HepG2 (cell line): ENCODE data around the gene CAPN3. TPM values are rescaled to one million over a fixed set of nuclear protein-coding genes. Genes with fewer than 3 reads are reported as not detected.
A peak's percentile ranks its signal among the peaks of the same experiment; 100 is the strongest.

ENCODE experiments used
- DMAP1 ChIP-seq: IDR thresholded peaks from 2 replicates; pipeline ENCODE4 v1.6.1; 2016
- DR1 ChIP-seq: sonication (generic); formaldehyde crosslinking; IDR thresholded peaks from 2 replicates; pipeline ENCODE4 v1.8.0; 2021; ENCODE audit warnings: mild to moderate bottlenecking, missing genetic modification reagents, inconsistent platforms
- EP300 ChIP-seq, 3 experiments: sonication (generic) in 1 of 3; formaldehyde crosslinking in 1 of 3; IDR thresholded peaks; 2 replicates each; pipeline versions ENCODE4 v1.5.1 to v1.6.1; 2011 to 2020; ENCODE audit warnings: low read depth in 2 of 3, low read length in 2 of 3, borderline replicate concordance in 1 of 3, improper control_type of control experiment in 1 of 3, mild to moderate bottlenecking in 1 of 3, missing genetic modification reagents in 1 of 3, moderate library complexity in 1 of 3
- HNRNPLL ChIP-seq: fragments of 200-400 bp; formaldehyde crosslinking; IDR thresholded peaks from 2 replicates; pipeline ENCODE4 v1.6.1; 2017; ENCODE audit warnings: mild to moderate bottlenecking, low read depth, low read length; ENCODE audit not compliant: poor library complexity, severe bottlenecking
- KAT8 ChIP-seq: IDR thresholded peaks from 2 replicates; pipeline ENCODE4 v1.6.1; 2016; ENCODE audit warnings: missing genetic modification reagents, missing compliant biosample characterization
- NAIF1 ChIP-seq: sonication (generic); formaldehyde crosslinking; IDR thresholded peaks from 2 replicates; pipeline ENCODE4 v1.5.0; 2020; ENCODE audit warnings: mild to moderate bottlenecking, missing genetic modification reagents, borderline replicate concordance
- PAF1 ChIP-seq: IDR thresholded peaks from 2 replicates; pipeline ENCODE4 v1.6.1; 2016; ENCODE audit warnings: missing genetic modification reagents, missing compliant biosample characterization
- PHF5A ChIP-seq: IDR thresholded peaks from one replicate; pipeline ENCODE4 v1.6.1; 2018; ENCODE audit warnings: low read depth, missing genetic modification reagents; ENCODE audit not compliant: unreplicated experiment
- SMC3 ChIP-seq: IDR thresholded peaks from 2 replicates; pipeline ENCODE4 v1.6.1; 2011; ENCODE audit warnings: low read length, improper control_type of control experiment
- THAP11 ChIP-seq: IDR thresholded peaks from 2 replicates; pipeline ENCODE4 v1.6.1; 2016; ENCODE audit warnings: missing biosample characterization, missing genetic modification reagents
- polyA plus RNA-seq, 8 experiments: library from polyadenylated mRNA; depleted of rRNA in 3 of 8; stranded (reverse) in 7 of 8; unstranded in 1 of 8; fragments of >200 nt; fragmentation: Illumina TruSeq in 4 of 8; extraction: Trizol in 4 of 8; gene quantifications; 2 replicates each; pipeline versions ENCODE4 v1.2.1 to v1.2.3, GENCODE V29; 2011 to 2016; ENCODE audit warnings: low read depth in 4 of 8, missing spikeins in 1 of 8, mixed read lengths in 1 of 8; ENCODE audit not compliant: insufficient read depth in 1 of 8
- total RNA-seq, 5 experiments: library from RNA; depleted of rRNA; stranded (reverse); fragments of >200 nt; fragmentation: Illumina TruSeq; extraction: Trizol; gene quantifications; 2 replicates each; pipeline ENCODE4 v1.2.3, GENCODE V29; 2016; ENCODE audit warnings: low read depth in 1 of 5
- TF ChIP-seq, protein P1 (sequence below): IDR thresholded peaks from 2 replicates; pipeline ENCODE4 v1.6.1; 2016; ENCODE audit warnings: low read depth
- TF ChIP-seq, protein P2 (sequence below): sonication (generic); formaldehyde crosslinking; IDR thresholded peaks from 2 replicates; pipeline ENCODE4 v1.8.0; 2022; ENCODE audit warnings: missing genetic modification reagents, mild to moderate bottlenecking, moderate library complexity, borderline replicate concordance
- TF ChIP-seq, protein P3 (sequence below): IDR thresholded peaks from 2 replicates; pipeline ENCODE4 v1.6.1; 2016; ENCODE audit warnings: mild to moderate bottlenecking
- TF ChIP-seq, protein P4 (sequence below): sonication (generic); formaldehyde crosslinking; IDR thresholded peaks from 2 replicates; pipeline ENCODE4 v1.4.0; 2020; ENCODE audit warnings: missing genetic modification reagents
- TF ChIP-seq, protein P5 (sequence below): sonication (generic); formaldehyde crosslinking; IDR thresholded peaks from 2 replicates; pipeline ENCODE4 v1.5.1; 2020; ENCODE audit warnings: missing genetic modification reagents, mild to moderate bottlenecking, borderline replicate concordance

CAPN3 gene
- total and polyA plus RNA-seq, 2 of the 13 experiments (the other 11 are each of a cell fraction or from before 2014, with no cell fraction given): 1.3 to 4.6 TPM

DNA sequence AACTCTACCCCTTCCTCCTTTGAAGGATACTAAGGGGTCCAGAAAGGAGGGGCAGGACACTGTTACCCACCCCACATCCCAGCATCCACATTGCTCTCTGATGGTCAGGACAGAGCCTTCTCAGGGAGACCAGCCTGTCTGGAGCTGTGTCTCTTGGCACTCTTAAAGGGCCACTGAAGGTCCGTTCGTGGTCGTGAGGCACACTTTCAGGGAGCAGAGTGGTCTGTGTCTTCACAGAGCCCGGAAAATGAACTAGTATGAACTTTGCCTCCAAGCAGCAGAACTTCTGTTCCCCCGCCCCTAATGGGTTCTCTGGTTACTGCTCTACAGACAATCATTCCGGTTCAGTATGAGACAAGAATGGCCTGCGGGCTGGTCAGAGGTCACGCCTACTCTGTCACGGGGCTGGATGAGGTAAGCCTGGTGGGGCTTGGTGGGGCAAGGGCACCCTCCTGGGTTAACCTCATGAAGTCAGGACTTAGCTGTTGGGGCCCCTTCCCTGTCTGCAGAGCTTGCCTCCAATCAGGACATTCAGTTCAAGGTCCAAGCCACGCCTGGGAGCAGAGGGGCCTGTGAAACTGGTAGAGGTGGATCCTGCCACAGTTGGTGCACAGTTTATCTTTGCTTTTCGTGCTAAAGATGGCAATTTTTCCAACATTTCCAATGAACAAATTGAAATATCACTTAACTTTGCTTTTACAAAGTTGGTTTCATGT is 33.2 kb downstream of the CAPN3 start (continued):
- TF ChIP-seq, protein P1, sequence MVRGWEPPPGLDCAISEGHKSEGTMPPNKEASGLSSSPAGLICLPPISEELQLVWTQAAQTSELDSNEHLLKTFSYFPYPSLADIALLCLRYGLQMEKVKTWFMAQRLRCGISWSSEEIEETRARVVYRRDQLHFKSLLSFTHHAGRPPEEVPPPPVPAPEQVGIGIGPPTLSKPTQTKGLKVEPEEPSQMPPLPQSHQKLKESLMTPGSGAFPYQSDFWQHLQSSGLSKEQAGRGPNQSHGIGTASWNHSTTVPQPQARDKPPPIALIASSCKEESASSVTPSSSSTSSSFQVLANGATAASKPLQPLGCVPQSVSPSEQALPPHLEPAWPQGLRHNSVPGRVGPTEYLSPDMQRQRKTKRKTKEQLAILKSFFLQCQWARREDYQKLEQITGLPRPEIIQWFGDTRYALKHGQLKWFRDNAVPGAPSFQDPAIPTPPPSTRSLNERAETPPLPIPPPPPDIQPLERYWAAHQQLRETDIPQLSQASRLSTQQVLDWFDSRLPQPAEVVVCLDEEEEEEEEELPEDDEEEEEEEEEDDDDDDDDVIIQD (CRISPR knock-in tag): peak; percentile 27; the same call in 1 of the 2 replicates
- TF ChIP-seq SMC3 (no peak; the same call in 1 of the 2 replicates), NAIF1 (CRISPR knock-in tag) (0 out of 2 replicates have a peak, but pooled peaks have one; percentile 46), KAT8 (peak; percentile 85), THAP11 (CRISPR knock-in tag) (peak; percentile 45; the same call in 1 of the 2 replicates), PHF5A (peak; percentile 70), DMAP1 (CRISPR knock-in tag) (peak; percentile 61), HNRNPLL (no peak), PAF1 (CRISPR knock-in tag) (no peak), DR1 (no peak), EP300 (IDR thresholded peaks at IDR 0.05; ENCODE audit: low read depth in 2 of 2, low read length in 2 of 2) (peak; percentile 62 to 72; a peak in 2 of 4 replicates), EP300 (CRISPR knock-in tag; IDR thresholded peaks at IDR 0.05; ENCODE audit: borderline replicate concordance) (peak; percentile 61; the same call in 1 of the 2 replicates)
- TF ChIP-seq, protein P2, sequence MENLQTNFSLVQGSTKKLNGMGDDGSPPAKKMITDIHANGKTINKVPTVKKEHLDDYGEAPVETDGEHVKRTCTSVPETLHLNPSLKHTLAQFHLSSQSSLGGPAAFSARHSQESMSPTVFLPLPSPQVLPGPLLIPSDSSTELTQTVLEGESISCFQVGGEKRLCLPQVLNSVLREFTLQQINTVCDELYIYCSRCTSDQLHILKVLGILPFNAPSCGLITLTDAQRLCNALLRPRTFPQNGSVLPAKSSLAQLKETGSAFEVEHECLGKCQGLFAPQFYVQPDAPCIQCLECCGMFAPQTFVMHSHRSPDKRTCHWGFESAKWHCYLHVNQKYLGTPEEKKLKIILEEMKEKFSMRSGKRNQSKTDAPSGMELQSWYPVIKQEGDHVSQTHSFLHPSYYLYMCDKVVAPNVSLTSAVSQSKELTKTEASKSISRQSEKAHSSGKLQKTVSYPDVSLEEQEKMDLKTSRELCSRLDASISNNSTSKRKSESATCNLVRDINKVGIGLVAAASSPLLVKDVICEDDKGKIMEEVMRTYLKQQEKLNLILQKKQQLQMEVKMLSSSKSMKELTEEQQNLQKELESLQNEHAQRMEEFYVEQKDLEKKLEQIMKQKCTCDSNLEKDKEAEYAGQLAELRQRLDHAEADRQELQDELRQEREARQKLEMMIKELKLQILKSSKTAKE (CRISPR knock-in tag): peak; percentile 75; the same call in 1 of the 2 replicates
- TF ChIP-seq, protein P3, sequence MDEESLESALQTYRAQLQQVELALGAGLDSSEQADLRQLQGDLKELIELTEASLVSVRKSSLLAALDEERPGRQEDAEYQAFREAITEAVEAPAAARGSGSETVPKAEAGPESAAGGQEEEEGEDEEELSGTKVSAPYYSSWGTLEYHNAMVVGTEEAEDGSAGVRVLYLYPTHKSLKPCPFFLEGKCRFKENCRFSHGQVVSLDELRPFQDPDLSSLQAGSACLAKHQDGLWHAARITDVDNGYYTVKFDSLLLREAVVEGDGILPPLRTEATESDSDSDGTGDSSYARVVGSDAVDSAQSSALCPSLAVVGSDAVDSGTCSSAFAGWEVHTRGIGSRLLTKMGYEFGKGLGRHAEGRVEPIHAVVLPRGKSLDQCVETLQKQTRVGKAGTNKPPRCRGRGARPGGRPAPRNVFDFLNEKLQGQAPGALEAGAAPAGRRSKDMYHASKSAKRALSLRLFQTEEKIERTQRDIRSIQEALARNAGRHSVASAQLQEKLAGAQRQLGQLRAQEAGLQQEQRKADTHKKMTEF: peak; percentile 95
- TF ChIP-seq, protein P4, sequence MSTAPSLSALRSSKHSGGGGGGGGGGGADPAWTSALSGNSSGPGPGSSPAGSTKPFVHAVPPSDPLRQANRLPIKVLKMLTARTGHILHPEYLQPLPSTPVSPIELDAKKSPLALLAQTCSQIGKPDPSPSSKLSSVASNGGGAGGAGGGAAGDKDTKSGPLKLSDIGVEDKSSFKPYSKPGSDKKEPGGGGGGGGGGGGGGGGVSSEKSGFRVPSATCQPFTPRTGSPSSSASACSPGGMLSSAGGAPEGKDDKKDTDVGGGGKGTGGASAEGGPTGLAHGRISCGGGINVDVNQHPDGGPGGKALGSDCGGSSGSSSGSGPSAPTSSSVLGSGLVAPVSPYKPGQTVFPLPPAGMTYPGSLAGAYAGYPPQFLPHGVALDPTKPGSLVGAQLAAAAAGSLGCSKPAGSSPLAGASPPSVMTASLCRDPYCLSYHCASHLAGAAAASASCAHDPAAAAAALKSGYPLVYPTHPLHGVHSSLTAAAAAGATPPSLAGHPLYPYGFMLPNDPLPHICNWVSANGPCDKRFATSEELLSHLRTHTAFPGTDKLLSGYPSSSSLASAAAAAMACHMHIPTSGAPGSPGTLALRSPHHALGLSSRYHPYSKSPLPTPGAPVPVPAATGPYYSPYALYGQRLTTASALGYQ (CRISPR knock-in tag): peak; percentile 71
- TF ChIP-seq, protein P5, sequence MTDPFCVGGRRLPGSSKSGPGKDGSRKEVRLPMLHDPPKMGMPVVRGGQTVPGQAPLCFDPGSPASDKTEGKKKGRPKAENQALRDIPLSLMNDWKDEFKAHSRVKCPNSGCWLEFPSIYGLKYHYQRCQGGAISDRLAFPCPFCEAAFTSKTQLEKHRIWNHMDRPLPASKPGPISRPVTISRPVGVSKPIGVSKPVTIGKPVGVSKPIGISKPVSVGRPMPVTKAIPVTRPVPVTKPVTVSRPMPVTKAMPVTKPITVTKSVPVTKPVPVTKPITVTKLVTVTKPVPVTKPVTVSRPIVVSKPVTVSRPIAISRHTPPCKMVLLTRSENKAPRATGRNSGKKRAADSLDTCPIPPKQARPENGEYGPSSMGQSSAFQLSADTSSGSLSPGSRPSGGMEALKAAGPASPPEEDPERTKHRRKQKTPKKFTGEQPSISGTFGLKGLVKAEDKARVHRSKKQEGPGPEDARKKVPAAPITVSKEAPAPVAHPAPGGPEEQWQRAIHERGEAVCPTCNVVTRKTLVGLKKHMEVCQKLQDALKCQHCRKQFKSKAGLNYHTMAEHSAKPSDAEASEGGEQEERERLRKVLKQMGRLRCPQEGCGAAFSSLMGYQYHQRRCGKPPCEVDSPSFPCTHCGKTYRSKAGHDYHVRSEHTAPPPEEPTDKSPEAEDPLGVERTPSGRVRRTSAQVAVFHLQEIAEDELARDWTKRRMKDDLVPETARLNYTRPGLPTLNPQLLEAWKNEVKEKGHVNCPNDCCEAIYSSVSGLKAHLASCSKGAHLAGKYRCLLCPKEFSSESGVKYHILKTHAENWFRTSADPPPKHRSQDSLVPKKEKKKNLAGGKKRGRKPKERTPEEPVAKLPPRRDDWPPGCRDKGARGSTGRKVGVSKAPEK (CRISPR knock-in tag): 0 out of 2 replicates have a peak, but pooled peaks have one; percentile 42
